NCI-H1694 treated with DMSO at 0.1 percent for 48 hours (cell line): ENCODE measurements around the gene AP2A1.

Experiments
- DNase-seq: peaks from one replicate; lab custom pipeline; 2025; lab: John Stamatoyannopoulos, UW

Gene AP2A1

DNA sequence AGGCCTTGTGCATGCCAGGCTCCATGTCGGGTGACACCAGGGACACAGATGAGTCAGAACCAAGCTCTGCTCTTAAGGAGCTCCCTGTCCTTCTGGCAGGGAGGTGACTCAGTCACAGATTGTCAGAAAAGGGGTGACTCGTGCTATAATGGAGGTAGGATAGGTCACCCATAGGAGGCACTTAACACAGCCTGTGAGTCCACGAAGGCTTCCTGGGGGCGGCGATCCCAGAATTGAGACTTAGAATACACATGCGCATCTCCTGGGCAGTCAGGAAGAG is 26.7 kb downstream of the AP2A1 start:
- no peak for DNase-seq

- no peak for DNase-seq
Observed at GRCh38 chr19:49795615-49796014, 28.8 kb downstream of the AP2A1 start.

- DNase-seq, result no peak
Observed at GRCh38 chr19:49798574-49798973, 31.8 kb downstream of the AP2A1 start.

DNA sequence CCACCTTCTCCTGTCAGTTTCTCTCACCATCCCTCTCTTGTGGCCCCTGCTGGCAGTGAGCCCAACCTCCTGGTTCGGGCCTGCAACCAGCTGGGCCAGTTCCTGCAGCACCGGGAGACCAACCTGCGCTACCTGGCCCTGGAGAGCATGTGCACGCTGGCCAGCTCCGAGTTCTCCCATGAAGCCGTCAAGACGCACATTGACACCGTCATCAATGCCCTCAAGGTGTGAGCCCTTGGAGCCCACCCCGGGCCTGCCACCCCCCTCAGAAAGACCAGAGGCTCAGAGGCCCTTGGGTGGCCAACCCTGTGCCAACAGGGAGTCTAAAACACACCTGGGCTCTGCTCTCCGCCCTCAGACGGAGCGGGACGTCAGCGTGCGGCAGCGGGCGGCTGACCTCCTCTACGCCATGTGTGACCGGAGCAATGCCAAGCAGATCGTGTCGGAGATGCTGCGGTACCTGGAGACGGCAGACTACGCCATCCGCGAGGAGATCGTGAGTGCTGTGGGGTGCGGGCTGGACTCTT is 32.5 kb downstream of the AP2A1 start:
- no peak for DNase-seq

GRCh38 chr19:49799798-49800376 is 33.1 kb downstream of the AP2A1 start:
- DNase-seq, result no peak

GRCh38 chr19:49800771-49801170 is 34.0 kb downstream of the AP2A1 start:
- no peak for DNase-seq

DNA sequence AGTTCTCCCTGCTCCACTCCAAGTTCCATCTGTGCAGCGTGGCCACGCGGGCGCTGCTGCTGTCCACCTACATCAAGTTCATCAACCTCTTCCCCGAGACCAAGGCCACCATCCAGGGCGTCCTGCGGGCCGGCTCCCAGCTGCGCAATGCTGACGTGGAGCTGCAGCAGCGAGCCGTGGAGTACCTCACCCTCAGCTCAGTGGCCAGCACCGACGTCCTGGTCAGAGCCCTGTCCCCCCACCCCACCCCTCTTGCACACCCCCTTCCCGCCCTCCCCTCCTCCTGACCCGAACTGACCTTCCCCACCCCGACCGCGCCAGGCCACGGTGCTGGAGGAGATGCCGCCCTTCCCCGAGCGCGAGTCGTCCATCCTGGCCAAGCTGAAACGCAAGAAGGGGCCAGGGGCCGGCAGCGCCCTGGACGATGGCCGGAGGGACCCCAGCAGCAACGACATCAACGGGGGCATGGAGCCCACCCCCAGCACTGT is 34.6 kb downstream of the AP2A1 start:
- no peak for DNase-seq

DNA sequence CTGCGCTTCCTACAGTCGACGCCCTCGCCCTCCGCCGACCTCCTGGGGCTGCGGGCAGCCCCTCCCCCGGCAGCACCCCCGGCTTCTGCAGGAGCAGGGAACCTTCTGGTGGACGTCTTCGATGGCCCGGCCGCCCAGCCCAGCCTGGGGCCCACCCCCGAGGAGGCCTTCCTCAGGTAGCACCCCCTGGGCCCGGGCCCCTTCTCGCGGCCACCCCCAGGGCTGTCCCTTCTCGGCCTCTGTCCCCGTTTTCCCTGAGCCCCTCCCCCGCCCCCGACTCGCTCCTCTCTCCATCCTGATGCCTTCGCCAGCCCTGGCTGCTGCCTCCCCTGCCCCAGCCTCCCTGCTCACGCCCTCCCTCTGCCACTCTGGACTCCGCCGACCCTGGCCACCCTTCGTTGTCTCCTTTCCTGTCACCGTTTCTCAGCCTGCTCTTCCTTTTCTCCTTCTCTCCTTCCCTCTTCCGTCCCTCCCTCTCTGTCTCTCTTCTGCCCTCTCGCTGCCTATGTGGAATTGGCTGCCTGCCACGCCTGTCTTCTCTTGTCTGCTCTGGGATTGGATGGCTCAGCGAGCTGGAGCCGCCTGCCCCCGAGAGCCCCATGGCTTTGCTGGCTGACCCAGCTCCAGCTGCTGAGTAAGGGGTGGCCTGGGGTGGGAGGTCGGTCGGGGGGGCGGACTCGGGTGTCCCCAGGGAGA is 35.3 kb downstream of the AP2A1 start:
- DNase-seq, result peak; percentile 85

- DNase-seq, result no peak
Observed at GRCh38 chr19:49802836-49803528, 36.2 kb downstream of the AP2A1 start.

DNA sequence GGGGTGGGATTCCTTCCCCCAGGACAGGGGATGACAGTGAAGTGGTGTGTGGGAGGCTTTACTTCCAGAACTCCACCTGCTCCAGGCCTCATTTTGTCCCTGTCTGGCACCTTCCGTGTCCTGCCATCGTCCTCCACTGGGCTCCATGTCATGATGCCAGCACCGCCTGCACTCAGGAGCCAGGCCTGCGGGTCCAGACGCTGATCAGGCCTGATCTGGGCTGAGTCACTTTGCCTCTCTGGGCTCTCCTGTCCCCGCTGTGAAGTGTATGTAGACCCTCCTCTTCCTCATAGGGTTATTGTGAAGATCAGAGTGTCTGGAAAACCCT is 36.7 kb downstream of the AP2A1 start:
- no peak for DNase-seq

DNA sequence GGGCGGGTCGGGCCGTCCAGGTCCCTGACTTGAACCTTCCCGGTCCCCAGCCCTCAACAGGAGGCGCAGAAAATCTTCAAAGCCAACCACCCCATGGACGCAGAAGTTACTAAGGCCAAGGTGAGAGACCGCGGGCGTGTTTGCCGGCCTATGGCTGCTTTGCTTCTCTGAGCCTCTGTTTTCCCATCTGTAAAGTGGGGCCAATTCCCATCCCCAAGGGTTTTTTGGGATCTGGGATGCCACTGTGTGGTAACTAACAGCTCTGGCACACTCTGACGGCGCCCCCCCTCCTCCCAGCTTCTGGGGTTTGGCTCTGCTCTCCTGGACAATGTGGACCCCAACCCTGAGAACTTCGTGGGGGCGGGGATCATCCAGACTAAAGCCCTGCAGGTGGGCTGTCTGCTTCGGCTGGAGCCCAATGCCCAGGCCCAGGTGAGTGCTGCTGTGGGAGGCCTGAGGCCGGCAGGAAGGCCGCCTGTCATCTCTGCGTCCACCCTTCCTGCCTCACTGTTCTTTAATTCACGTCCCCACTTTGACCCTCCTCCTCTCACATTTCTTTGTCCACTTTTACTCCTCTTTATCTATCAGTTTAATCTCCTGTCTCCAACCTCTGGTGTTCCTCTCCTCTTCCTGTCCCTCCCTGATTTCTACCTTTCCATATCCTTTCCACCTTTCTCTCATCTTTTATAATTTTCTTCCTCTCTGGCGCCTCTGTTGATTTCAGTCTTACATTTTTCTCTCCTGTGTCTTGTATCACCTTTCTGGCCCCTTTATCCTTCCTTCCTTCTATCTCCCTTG is 39.2 kb downstream of the AP2A1 start:
- DNase-seq, result no peak

DNA sequence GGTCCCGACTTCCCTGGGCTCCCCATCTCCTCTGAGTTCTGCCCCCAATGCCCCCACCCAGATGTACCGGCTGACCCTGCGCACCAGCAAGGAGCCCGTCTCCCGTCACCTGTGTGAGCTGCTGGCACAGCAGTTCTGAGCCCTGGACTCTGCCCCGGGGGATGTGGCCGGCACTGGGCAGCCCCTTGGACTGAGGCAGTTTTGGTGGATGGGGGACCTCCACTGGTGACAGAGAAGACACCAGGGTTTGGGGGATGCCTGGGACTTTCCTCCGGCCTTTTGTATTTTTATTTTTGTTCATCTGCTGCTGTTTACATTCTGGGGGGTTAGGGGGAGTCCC is 39.8 kb downstream of the AP2A1 start:
- no peak for DNase-seq

- DNase-seq, result no peak
Observed at GRCh38 chr19:49807058-49807903, 40.5 kb downstream of the AP2A1 start.

DNA sequence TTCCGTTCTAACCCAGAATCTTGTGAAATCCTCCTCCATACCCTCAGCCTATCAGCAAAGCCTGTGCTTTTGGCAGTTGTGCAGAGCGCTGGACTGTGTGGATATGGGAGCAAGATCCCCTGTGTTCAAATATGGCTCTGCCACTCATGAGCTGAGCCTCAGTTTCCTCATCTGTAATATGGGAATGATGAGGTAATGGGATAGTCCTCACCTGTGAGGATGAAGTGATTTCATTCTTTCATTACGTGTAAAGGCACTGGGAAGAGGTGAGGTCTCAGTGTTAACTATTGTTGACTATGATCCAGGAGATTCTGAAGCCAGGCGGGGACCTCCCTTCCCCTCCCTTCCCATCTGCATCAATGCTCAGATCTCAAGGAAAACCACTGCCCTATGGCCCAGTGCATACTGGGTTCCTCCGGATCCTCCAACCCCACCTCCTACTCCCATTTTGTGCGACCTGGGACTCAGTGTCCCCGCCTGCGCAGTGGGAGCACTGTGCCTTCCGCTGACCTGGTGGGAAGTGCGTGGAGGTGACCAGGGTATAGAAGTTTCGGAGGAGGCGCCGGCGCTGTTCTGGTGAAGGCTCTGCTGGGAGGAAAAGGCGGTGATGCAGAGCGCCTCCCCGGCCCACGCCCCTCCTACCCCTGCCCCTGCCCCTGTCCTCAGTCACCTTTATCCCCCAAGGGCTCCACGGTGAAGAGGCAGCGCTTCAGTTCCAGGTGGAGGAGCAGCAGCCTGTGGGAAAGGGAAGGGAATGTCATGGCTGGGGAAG is 41.3 kb downstream of the AP2A1 start:
- no peak for DNase-seq

DNA sequence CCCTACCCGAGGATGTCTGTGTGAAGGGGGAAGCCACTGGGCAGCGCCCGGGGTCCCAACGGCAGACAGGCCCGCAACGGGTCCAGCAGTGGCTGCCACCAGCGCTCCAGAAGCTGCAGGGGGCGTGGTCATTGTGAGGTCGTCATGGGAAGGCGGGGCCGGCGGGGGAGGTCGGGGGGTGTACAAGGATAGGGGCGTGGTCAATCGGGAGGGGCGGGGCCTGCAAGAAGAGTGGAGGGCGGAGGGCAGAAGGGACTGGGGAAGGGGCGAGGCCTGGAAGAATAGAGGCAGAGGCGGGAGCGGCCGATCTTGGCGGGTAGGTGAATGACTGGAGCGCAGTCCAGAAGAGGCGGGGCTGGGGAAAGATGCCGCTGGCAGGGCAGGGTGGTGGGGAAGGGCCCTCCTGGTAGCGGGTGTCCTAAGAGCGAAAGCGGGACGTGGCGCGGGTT is 41.9 kb downstream of the AP2A1 start:
- DNase-seq, result peak; percentile 36

GRCh38 chr19:49809160-49809940 is 42.5 kb downstream of the AP2A1 start:
- peak; percentile 36 for DNase-seq

DNA sequence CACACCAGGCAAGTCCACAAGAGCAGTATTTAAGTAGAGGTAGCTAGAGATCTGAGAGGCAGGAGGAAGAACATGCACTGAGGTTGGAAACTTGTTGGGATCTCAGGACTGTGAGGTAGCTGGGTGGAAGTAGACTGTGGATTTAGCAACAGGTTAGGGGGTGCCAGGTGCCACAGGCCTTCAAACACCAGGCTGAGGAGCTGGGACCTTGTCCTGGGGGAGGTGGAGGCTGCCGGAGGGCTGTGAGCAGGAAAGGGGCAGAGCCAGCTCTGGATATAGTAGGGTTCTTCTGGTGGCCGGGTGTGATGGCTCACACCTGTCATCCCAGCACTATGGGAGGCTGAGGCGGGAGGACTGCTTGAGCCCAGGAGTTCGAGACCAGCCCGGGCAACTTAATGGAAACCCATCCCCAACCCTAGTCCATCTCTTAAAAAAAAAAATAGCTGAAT is 43.2 kb downstream of the AP2A1 start:
- DNase-seq, result no peak

DNA sequence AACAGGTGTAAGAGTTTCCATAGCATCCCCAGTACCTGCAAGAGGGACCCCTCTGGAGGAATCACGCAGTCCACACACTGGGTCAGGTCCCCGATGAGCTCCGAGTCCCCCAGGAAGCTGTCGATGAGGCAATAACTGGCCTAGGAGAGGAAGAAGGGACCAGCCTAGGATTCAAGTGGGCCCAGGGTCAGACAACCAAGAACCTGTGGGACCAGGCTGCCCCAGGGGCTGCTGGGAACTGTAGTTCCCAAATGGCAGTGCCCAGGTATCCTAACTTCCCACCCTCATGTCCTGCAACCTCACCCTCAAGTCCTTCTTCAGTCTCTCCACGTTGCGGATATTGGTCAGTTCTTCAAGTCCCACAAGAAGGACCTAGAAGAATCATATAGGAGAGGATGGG is 44.5 kb downstream of the AP2A1 start:
- no peak for DNase-seq

- DNase-seq, result no peak
Observed at GRCh38 chr19:49812452-49812996, 45.7 kb downstream of the AP2A1 start.
